ENCODE measurements around the gene SPAG17. TPM values are rescaled to one million over a fixed set of nuclear protein-coding genes. Genes with fewer than 3 reads are reported as not detected.

The SPAG17 gene
- polyA plus RNA-seq, 1 donor from 2014 or later: 0.25 TPM

DNA sequence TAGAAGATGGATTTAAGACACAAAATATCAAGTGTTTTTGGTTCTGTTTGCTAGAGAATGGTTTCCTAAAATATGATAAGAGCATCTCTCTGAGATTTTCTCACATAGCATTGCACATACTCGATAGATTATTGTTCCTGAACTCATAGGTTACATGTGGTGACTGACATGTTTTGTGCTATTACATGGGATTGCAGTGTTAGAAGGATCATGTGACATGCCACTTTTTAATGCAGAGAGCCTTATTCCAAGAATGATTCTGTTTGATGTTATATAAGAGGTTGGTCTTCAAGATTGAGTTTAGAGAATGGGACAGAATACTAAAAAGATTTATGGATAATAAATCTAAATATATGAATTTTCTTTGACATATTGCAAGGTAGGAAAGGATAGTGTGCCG is 34.4 kb upstream of the SPAG17 start:
- TF ChIP-seq, protein P1, sequence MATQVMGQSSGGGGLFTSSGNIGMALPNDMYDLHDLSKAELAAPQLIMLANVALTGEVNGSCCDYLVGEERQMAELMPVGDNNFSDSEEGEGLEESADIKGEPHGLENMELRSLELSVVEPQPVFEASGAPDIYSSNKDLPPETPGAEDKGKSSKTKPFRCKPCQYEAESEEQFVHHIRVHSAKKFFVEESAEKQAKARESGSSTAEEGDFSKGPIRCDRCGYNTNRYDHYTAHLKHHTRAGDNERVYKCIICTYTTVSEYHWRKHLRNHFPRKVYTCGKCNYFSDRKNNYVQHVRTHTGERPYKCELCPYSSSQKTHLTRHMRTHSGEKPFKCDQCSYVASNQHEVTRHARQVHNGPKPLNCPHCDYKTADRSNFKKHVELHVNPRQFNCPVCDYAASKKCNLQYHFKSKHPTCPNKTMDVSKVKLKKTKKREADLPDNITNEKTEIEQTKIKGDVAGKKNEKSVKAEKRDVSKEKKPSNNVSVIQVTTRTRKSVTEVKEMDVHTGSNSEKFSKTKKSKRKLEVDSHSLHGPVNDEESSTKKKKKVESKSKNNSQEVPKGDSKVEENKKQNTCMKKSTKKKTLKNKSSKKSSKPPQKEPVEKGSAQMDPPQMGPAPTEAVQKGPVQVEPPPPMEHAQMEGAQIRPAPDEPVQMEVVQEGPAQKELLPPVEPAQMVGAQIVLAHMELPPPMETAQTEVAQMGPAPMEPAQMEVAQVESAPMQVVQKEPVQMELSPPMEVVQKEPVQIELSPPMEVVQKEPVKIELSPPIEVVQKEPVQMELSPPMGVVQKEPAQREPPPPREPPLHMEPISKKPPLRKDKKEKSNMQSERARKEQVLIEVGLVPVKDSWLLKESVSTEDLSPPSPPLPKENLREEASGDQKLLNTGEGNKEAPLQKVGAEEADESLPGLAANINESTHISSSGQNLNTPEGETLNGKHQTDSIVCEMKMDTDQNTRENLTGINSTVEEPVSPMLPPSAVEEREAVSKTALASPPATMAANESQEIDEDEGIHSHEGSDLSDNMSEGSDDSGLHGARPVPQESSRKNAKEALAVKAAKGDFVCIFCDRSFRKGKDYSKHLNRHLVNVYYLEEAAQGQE (IDR thresholded peaks at IDR 0.05; ENCODE audit: borderline replicate concordance): peak; percentile 39
- no peak for TF ChIP-seq SMC3 (conservative IDR thresholded peaks at IDR 0.05; ENCODE audit: poor library complexity)
- TF ChIP-seq TAF1 (IDR thresholded peaks at IDR 0.05; ENCODE audit: low read depth): no peak
- TF ChIP-seq EZH2 (IDR thresholded peaks at IDR 0.05; ENCODE audit: borderline replicate concordance, insufficient read depth, low read length, poor library complexity, severe bottlenecking): no peak
- TF ChIP-seq EP300 (conservative IDR thresholded peaks at IDR 0.05; ENCODE audit: poor library complexity, severe bottlenecking): peak; percentile 83
- peak; percentile 77 for TF ChIP-seq POLR2AphosphoS5 (IDR thresholded peaks at IDR 0.05)
- no peak for TF ChIP-seq RAD21 (conservative IDR thresholded peaks at IDR 0.05)
- TF ChIP-seq, protein P2, sequence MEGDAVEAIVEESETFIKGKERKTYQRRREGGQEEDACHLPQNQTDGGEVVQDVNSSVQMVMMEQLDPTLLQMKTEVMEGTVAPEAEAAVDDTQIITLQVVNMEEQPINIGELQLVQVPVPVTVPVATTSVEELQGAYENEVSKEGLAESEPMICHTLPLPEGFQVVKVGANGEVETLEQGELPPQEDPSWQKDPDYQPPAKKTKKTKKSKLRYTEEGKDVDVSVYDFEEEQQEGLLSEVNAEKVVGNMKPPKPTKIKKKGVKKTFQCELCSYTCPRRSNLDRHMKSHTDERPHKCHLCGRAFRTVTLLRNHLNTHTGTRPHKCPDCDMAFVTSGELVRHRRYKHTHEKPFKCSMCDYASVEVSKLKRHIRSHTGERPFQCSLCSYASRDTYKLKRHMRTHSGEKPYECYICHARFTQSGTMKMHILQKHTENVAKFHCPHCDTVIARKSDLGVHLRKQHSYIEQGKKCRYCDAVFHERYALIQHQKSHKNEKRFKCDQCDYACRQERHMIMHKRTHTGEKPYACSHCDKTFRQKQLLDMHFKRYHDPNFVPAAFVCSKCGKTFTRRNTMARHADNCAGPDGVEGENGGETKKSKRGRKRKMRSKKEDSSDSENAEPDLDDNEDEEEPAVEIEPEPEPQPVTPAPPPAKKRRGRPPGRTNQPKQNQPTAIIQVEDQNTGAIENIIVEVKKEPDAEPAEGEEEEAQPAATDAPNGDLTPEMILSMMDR (IDR thresholded peaks at IDR 0.05; ENCODE audit: poor library complexity, severe bottlenecking): no peak
- TF ChIP-seq MXI1 (conservative IDR thresholded peaks at IDR 0.05; ENCODE audit: poor library complexity, severe bottlenecking): no peak
- Histone ChIP-seq H3K36me3 (ENCODE audit: insufficient read depth, low read length) (no peaks in the 10 kb centered on the region), H4K20me1 (ENCODE audit: insufficient read depth) (no peaks in the 10 kb centered on the region), H3F3A (ENCODE audit: insufficient read depth, low read length, poor library complexity, severe bottlenecking) (no peaks in the 10 kb centered on the region), H3K9me2 (ENCODE audit: insufficient read depth, low read length) (no peaks in the 10 kb centered on the region), H3K4me3 (ENCODE audit: low read length) (no peak overlapping the region), H3K4me2 (ENCODE audit: low read length) (peak overlapping the region; percentile 18), H3K79me2 (replicated peaks; ENCODE audit: insufficient read depth, low read length) (no peaks in the 10 kb centered on the region), H3K9ac (ENCODE audit: low read length) (no peak overlapping the region), H2AFZ (ENCODE audit: low read depth, low read length) (no peak overlapping the region), H3K27me3 (ENCODE audit: insufficient read depth, low read depth, low read length) (no peaks in the 10 kb centered on the region), H3K9me3 (ENCODE audit: low read length) (no peaks in the 10 kb centered on the region), H3K27ac (ENCODE audit: low read length) (peak overlapping the region; percentile 56)

DNA sequence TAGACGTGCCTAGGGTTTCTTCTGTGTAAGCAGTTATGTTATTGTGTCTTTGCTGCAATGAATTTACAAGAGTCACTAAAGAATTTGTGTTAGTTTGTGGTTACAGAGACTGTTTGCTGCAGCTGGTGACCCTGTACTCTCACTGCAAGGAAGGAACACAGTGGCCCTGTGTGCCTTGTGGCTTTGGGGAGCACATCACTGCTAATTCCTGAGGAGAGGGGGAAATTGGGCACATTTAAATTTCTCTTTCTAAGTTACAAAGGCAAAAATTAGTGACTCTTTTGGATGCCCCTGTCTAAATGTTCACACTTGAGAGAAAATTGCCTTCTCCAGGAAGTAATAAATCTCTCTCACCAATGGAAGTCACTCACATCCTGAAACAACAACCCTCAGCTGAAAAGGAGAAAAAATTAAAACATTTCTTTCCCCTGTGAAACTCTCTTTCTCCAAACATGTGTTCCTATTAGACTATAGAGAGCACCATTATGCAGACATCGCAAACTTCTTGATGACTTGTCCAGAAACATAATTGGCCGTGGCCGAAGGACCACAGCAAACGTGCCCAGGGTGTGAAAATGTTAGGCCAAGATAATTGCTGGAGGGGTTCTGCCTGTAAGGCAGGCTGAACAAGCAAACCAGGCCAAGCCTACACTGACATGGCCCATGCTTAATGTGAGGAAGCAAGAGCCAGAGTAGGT is 32.3 kb upstream of the SPAG17 start:
- H3K27me3 ChIP-seq (ENCODE audit: insufficient read depth, low read depth, low read length): no peaks in the 10 kb centered on the region
- H4K20me1 ChIP-seq (ENCODE audit: insufficient read depth): no peaks in the 10 kb centered on the region
- H3K36me3 ChIP-seq (ENCODE audit: insufficient read depth, low read length): no peaks in the 10 kb centered on the region
- no peaks in the 10 kb centered on the region for H3K9me3 ChIP-seq (ENCODE audit: low read length)
- H3K4me3 ChIP-seq (ENCODE audit: low read length): no peak overlapping the region
- H3K79me2 ChIP-seq (replicated peaks; ENCODE audit: insufficient read depth, low read length): no peaks in the 10 kb centered on the region
- no peak overlapping the region for H3K27ac ChIP-seq (ENCODE audit: low read length)
- H2AFZ ChIP-seq (ENCODE audit: low read depth, low read length): no peak overlapping the region
- no peak overlapping the region for H3K9ac ChIP-seq (ENCODE audit: low read length)
- H3F3A ChIP-seq (ENCODE audit: insufficient read depth, low read length, poor library complexity, severe bottlenecking): no peaks in the 10 kb centered on the region
- H3K9me2 ChIP-seq (ENCODE audit: insufficient read depth, low read length): no peaks in the 10 kb centered on the region
- H3K4me2 ChIP-seq (ENCODE audit: low read length): no peak overlapping the region
- TF ChIP-seq, protein P1 (IDR thresholded peaks at IDR 0.05; ENCODE audit: borderline replicate concordance): no peak
- TF ChIP-seq RAD21 (conservative IDR thresholded peaks at IDR 0.05) (no peak), SMC3 (conservative IDR thresholded peaks at IDR 0.05; ENCODE audit: poor library complexity) (no peak), EZH2 (IDR thresholded peaks at IDR 0.05; ENCODE audit: borderline replicate concordance, insufficient read depth, low read length, poor library complexity, severe bottlenecking) (no peak), EP300 (conservative IDR thresholded peaks at IDR 0.05; ENCODE audit: poor library complexity, severe bottlenecking) (no peak), POLR2AphosphoS5 (IDR thresholded peaks at IDR 0.05) (no peak), MXI1 (conservative IDR thresholded peaks at IDR 0.05; ENCODE audit: poor library complexity, severe bottlenecking) (no peak), TAF1 (IDR thresholded peaks at IDR 0.05; ENCODE audit: low read depth) (no peak)
- TF ChIP-seq, protein P2 (IDR thresholded peaks at IDR 0.05; ENCODE audit: poor library complexity, severe bottlenecking): no peak

Measured in neural cell (in vitro differentiated cells).